SU-DHL-6 (cell line): ENCODE results near the gene ABHD5.

Source experiments
- H2AFZ ChIP-seq: fragments of 200-600 bp; sonication (generic); 2 replicates; pipeline ENCODE4 v1.6.1; 2014; ENCODE audit warnings: low read depth, mild to moderate bottlenecking, moderate library complexity, mixed read lengths, antibody characterized with exemption, low read length; ENCODE audit not compliant: severe bottlenecking
- H3F3A ChIP-seq: fragments of 200-600 bp; shearing (Covaris generic); 2 replicates; pipeline ENCODE4 v1.6.0; 2016; ENCODE audit warnings: antibody characterized with exemption, mild to moderate bottlenecking; ENCODE audit not compliant: insufficient read depth
- H3K27ac ChIP-seq: fragments of 200-600 bp; sonication (generic); 2 replicates; pipeline ENCODE4 v1.5.1; 2016; ENCODE audit warnings: low read depth, mild to moderate bottlenecking, low read length, moderate library complexity, mixed read lengths
- H3K27me3 ChIP-seq: fragments of 200-600 bp; sonication (generic), shearing (Covaris generic); 2 replicates; pipeline ENCODE4 v1.6.0; 2014; ENCODE audit warnings: mild to moderate bottlenecking, low read length
- H3K36me3 ChIP-seq: fragments of 200-600 bp; sonication (generic); 2 replicates; pipeline ENCODE4 v1.6.1; 2014; ENCODE audit warnings: mild to moderate bottlenecking, low read length, mixed read lengths
- H3K4me2 ChIP-seq: fragments of 300-600, 200-600 bp; shearing (Covaris generic), sonication (generic); 2 replicates; pipeline ENCODE4 v1.6.0; 2014; ENCODE audit warnings: low read length, low read depth, mild to moderate bottlenecking; ENCODE audit not compliant: poor library complexity, severe bottlenecking
- H3K4me3 ChIP-seq: fragments of 200-600 bp; sonication (generic); 2 replicates; pipeline ENCODE4 v1.5.1; 2014; ENCODE audit warnings: antibody characterized with exemption, low read length, mild to moderate bottlenecking, mixed read lengths; ENCODE audit not compliant: insufficient read depth, poor library complexity, severe bottlenecking
- H3K79me2 ChIP-seq: fragments of 200-600 bp; sonication (generic); 2 replicates; pipeline ENCODE4 v1.6.1; 2014; ENCODE audit warnings: mild to moderate bottlenecking, low read length, moderate library complexity; ENCODE audit not compliant: insufficient read depth
- H3K9ac ChIP-seq: fragments of 200-600 bp; sonication (generic); 2 replicates; pipeline ENCODE4 v1.7.0; 2014; ENCODE audit warnings: mild to moderate bottlenecking, low read length
- H3K9me2 ChIP-seq: fragments of 200-600 bp; sonication (generic); replicated peaks from 2 replicates; pipeline ENCODE4 v1.6.1; 2014; ENCODE audit warnings: low read length; ENCODE audit not compliant: insufficient read depth
- H3K9me3 ChIP-seq: fragments of 200-600 bp; sonication (generic); 2 replicates; pipeline ENCODE4 v1.6.1; 2014; ENCODE audit warnings: low read length, mixed read lengths; ENCODE audit not compliant: insufficient read depth
- H4K20me1 ChIP-seq: fragments of 200-600 bp; sonication (generic); 2 replicates; pipeline ENCODE4 v1.6.1; 2014; ENCODE audit warnings: low read depth, mild to moderate bottlenecking, antibody characterized with exemption, low read length, moderate library complexity, mixed read lengths
- EZH2phosphoT487 ChIP-seq: fragments of 200-600 bp; sonication (generic), shearing (Covaris generic); conservative IDR thresholded peaks from 2 replicates; pipeline ENCODE4 v1.6.1; 2018; ENCODE audit warnings: mild to moderate bottlenecking, antibody characterized with exemption, low read length, moderate library complexity, mixed read lengths
- TF ChIP-seq, protein P1 (sequence below): fragments of 200-600 bp; sonication (generic); IDR thresholded peaks from one replicate; pipeline ENCODE4 v1.5.1; 2017; ENCODE audit warnings: antibody characterized with exemption, mild to moderate bottlenecking, low read length, moderate library complexity; ENCODE audit not compliant: insufficient read depth, poor library complexity, severe bottlenecking

Gene ABHD5

GRCh38 chr3:43760938-43761337 lies 70.2 kb downstream of the ABHD5 start:
- no peaks in the 10 kb centered on the region for H3K9me2 ChIP-seq
- H3K79me2 ChIP-seq = no peaks in the 10 kb centered on the region
- H3K9me3 ChIP-seq = no peaks in the 10 kb centered on the region
- H3K36me3 ChIP-seq = no peaks in the 10 kb centered on the region
- H2AFZ ChIP-seq = no peak overlapping the region
- no peak overlapping the region for H3K27ac ChIP-seq
- H3K9ac ChIP-seq = no peak overlapping the region
- TF ChIP-seq, protein P1, sequence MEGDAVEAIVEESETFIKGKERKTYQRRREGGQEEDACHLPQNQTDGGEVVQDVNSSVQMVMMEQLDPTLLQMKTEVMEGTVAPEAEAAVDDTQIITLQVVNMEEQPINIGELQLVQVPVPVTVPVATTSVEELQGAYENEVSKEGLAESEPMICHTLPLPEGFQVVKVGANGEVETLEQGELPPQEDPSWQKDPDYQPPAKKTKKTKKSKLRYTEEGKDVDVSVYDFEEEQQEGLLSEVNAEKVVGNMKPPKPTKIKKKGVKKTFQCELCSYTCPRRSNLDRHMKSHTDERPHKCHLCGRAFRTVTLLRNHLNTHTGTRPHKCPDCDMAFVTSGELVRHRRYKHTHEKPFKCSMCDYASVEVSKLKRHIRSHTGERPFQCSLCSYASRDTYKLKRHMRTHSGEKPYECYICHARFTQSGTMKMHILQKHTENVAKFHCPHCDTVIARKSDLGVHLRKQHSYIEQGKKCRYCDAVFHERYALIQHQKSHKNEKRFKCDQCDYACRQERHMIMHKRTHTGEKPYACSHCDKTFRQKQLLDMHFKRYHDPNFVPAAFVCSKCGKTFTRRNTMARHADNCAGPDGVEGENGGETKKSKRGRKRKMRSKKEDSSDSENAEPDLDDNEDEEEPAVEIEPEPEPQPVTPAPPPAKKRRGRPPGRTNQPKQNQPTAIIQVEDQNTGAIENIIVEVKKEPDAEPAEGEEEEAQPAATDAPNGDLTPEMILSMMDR = no peak
- TF ChIP-seq EZH2phosphoT487 = no peak
- no peaks in the 10 kb centered on the region for H3K27me3 ChIP-seq
- no peaks in the 10 kb centered on the region for H3F3A ChIP-seq
- no peak overlapping the region for H3K4me2 ChIP-seq
- no peak overlapping the region for H3K4me3 ChIP-seq
- H4K20me1 ChIP-seq = no peaks in the 10 kb centered on the region

GRCh38 chr3:43762451-43762850 lies 71.7 kb downstream of the ABHD5 start:
- H4K20me1 ChIP-seq = no peaks in the 10 kb centered on the region
- TF ChIP-seq, protein P1 = no peak
- TF ChIP-seq EZH2phosphoT487 = no peak
- H3K9me3 ChIP-seq = no peaks in the 10 kb centered on the region

DNA sequence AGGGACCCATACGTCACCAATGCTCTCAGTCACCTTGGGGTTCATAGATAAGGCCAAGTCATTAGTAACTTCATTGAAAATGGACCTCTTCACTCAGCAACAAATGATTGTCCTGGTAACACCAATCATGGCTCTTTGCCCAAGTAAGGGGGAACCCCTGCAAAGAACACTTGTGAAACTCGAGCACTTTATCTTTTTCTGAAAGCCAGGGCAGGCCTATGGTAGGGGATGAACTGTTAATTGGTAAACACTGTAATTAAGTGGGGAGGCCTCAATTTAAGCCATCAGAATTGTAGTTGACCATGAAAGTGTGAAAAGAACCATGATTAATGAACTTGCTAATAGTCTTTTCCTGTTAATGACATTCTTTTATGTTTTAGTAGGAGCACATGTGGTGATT lies 73.3 kb downstream of the ABHD5 start:
- H4K20me1 ChIP-seq = no peaks in the 10 kb centered on the region
- no peak overlapping the region for H3K27ac ChIP-seq
- H3K4me3 ChIP-seq = no peak overlapping the region
- TF ChIP-seq EZH2phosphoT487 = no peak
- TF ChIP-seq, protein P1 = no peak
- H3K36me3 ChIP-seq = no peaks in the 10 kb centered on the region
- H3K4me2 ChIP-seq = no peak overlapping the region
- no peaks in the 10 kb centered on the region for H3K27me3 ChIP-seq
- no peaks in the 10 kb centered on the region for H3F3A ChIP-seq
- H2AFZ ChIP-seq = no peak overlapping the region
- H3K79me2 ChIP-seq = no peaks in the 10 kb centered on the region
- no peaks in the 10 kb centered on the region for H3K9me2 ChIP-seq
- H3K9me3 ChIP-seq = no peaks in the 10 kb centered on the region
- no peak overlapping the region for H3K9ac ChIP-seq

More at GRCh38 chr3:43762451-43762850, 71.7 kb downstream of the ABHD5 start:
- Histone ChIP-seq H3K27ac (no peak overlapping the region), H3K27me3 (no peaks in the 10 kb centered on the region), H3K79me2 (no peaks in the 10 kb centered on the region), H3K9ac (no peak overlapping the region), H3F3A (no peaks in the 10 kb centered on the region), H3K4me2 (no peak overlapping the region), H3K9me2 (no peaks in the 10 kb centered on the region), H2AFZ (no peak overlapping the region), H3K4me3 (no peak overlapping the region), H3K36me3 (no peaks in the 10 kb centered on the region)

DNA sequence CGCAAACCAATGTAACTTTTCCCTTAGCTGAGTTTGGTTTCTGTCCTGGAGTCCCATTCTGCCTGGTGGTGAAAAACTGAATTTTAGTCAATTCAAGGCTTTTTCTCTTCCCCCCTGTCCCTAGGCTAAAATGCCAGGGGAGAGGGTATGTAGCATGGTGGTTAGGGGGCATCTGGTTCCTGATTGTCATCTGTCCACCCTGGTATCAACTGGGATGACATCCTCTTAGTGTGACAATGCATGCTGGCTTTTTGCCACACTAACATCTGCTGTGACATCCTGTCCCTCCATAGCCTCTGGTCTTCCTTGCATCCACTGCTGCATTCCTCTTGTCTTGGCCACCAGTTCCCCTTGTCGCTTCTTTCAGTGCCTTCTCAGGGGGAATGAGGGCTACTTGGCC lies 73.7 kb downstream of the ABHD5 start:
- TF ChIP-seq, protein P1 = no peak
- no peak for TF ChIP-seq EZH2phosphoT487
- no peaks in the 10 kb centered on the region for H4K20me1 ChIP-seq
- no peak overlapping the region for H2AFZ ChIP-seq
- H3K27ac ChIP-seq = no peak overlapping the region
- H3K79me2 ChIP-seq = no peaks in the 10 kb centered on the region
- no peaks in the 10 kb centered on the region for H3K36me3 ChIP-seq
- no peaks in the 10 kb centered on the region for H3F3A ChIP-seq
- H3K4me2 ChIP-seq = no peak overlapping the region
- H3K9ac ChIP-seq = no peak overlapping the region
- no peaks in the 10 kb centered on the region for H3K9me2 ChIP-seq
- H3K9me3 ChIP-seq = no peaks in the 10 kb centered on the region
- H3K27me3 ChIP-seq = no peaks in the 10 kb centered on the region
- no peak overlapping the region for H3K4me3 ChIP-seq
